Globus pallidus (tissue), 1 donor: Measurements from ENCODE around the gene COL6A3.

Experiments
- DNase-seq: peaks from one replicate; pipeline ENCODE4 v3.0.0-alpha.2; 2015; ENCODE audit warnings: low spot score

COL6A3 gene, protein sequence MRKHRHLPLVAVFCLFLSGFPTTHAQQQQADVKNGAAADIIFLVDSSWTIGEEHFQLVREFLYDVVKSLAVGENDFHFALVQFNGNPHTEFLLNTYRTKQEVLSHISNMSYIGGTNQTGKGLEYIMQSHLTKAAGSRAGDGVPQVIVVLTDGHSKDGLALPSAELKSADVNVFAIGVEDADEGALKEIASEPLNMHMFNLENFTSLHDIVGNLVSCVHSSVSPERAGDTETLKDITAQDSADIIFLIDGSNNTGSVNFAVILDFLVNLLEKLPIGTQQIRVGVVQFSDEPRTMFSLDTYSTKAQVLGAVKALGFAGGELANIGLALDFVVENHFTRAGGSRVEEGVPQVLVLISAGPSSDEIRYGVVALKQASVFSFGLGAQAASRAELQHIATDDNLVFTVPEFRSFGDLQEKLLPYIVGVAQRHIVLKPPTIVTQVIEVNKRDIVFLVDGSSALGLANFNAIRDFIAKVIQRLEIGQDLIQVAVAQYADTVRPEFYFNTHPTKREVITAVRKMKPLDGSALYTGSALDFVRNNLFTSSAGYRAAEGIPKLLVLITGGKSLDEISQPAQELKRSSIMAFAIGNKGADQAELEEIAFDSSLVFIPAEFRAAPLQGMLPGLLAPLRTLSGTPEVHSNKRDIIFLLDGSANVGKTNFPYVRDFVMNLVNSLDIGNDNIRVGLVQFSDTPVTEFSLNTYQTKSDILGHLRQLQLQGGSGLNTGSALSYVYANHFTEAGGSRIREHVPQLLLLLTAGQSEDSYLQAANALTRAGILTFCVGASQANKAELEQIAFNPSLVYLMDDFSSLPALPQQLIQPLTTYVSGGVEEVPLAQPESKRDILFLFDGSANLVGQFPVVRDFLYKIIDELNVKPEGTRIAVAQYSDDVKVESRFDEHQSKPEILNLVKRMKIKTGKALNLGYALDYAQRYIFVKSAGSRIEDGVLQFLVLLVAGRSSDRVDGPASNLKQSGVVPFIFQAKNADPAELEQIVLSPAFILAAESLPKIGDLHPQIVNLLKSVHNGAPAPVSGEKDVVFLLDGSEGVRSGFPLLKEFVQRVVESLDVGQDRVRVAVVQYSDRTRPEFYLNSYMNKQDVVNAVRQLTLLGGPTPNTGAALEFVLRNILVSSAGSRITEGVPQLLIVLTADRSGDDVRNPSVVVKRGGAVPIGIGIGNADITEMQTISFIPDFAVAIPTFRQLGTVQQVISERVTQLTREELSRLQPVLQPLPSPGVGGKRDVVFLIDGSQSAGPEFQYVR (N-terminal part only)

DNA sequence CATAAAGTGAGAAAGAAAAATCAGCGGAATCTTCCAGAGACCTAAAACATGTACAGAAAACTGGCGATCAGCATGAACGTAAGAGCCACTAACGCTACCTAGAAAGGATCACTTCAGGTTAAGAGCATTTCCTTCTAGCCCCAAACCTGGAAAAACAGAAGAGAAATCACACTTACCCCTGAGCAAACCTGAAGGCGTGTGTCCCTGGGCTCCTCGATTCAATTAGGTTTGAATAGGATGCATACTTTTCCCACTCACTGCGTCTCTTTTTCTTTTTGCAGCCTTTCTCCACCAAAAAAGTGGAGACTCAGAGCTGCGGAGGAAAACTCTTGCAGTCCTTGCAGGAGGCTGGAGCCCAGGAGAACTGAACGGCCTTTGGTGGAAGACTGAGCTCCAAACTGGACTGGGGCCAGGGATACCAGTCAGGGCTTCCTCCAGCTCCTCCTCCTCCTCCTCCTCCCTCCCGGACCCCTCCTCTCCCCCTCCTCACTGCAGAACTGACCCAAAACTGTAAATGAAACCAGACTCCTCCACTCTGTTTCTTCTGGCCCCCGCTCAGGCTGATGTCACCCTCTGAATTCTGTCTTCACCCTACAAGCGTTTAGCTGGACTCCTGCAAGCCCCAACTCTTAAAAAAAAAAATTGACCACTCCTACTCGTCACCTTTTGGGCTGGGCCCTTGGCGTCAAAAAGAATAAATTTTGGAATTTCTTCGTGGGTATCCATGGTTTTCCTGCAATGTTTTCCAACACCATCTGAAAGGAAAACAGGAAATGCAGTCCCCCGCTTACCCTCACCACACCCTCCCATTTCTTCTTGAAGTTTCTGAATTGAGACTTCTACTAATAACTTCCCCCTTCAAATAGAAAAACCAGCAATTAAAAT is at the start of gene COL6A3:
Gene COL6A3 (minus strand): TSS at position 388 of the 885 bp plus-strand sequence. CDS start 17,347 bp downstream, outside the sequence.
- DNase-seq: no peak

- no peak for DNase-seq
Observed at GRCh38 chr2:237459741-237460174, 45.8 kb upstream of the COL6A3 start.

- no peak for DNase-seq
Observed at GRCh38 chr2:237459226-237459625, 45.3 kb upstream of the COL6A3 start.

DNA sequence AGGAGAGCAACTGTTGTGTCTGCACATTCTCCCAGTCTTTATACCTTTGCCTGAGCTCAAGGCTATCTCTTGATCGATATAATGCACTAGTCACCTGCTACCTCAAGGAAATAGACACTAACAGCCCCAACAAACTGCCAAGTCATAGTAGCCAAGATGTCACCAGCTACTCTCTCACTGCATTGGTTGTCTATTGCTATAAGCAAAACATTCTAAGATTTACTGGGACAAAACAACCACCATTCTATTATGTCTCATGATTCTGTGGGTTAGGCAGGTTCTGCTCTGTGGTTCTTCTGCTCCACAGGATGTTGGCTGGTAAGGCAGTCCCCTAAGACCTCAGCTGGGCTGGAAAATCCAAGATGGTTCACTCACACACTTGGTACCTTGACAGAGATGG is 44.6 kb upstream of the COL6A3 start:
- DNase-seq: no peak

GRCh38 chr2:237457388-237457941 is 43.5 kb upstream of the COL6A3 start:
- DNase-seq: no peak

- no peak for DNase-seq
Observed at GRCh38 chr2:237456200-237456843, 42.4 kb upstream of the COL6A3 start.

DNA sequence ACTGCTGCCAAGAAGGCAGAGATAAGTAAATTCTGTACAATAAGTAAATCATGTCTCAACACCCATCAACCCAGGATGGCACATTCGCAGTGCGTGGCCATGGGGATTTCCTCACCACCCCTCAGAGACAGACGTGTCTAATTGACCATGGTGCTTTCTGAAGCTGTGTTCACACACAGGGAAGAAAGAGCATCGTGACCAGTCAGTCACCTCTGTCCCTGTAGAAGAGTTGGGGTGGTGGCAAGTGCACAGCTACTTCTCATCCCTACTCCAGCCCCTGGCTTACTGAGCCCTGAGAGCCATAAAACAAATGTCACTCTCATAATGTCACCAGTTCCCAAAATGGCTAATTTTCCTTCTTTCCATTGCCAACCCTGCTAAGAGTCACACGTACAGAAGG is 41.8 kb upstream of the COL6A3 start:
- no peak for DNase-seq

GRCh38 chr2:237453671-237454070 is 39.7 kb upstream of the COL6A3 start:
- no peak for DNase-seq

- DNase-seq: no peak
Observed at GRCh38 chr2:237452861-237453260, 38.9 kb upstream of the COL6A3 start.

- DNase-seq: no peak
Observed at GRCh38 chr2:237451643-237452469, 37.9 kb upstream of the COL6A3 start.

- no peak for DNase-seq
Observed at GRCh38 chr2:237450583-237450982, 36.6 kb upstream of the COL6A3 start.

DNA sequence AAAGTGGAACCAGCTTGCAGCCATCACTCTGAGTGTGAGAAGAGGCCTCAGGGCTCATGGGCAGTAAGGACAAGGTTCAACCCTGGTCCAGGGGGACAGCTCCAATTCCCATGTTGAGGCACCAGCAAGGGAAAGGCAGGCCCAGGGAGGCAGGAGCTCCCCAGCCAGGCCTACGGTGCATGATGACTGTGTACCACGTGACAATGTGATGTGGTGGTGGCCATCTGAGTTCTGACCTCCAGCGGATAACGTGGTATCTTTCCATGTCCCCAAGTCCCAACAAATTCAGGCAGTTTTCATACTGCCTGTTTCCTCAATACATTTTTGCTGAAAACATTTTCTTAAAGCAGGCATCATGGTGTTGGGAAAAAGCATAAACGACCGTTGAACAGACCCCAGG is 36.1 kb upstream of the COL6A3 start:
- no peak for DNase-seq

DNA sequence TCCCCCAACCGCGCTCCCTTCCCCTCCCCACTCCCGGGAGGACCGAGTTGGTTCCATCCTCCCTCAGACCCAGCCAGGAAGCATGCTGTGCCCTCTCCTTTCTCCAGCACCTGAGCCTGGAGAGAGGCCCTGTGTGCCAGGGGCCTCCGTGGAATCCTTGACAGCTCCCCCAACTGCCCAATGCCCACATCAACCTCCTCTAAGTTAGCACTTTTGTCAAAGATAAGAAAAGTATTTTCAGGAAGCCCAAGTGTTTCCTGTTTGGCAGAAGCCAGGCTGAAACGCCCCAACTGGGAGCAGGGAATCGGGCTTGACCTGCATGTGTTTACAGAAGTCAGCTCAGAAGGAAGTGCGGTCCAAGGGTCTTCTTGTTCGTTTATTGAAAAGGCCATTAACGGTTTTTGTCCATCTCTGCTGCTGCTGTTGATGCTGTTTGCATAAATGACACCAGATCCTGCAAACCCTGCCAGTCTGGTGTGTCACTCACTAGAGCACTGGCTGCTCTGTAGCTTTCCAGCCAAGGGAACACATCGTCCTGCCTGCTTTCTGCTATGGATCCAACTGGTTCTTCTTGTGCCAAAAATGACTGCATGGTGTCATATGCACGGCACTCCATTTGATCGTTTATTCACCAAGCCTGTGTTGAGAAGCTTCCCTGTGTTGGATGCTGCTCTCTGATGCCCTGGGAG is 35.4 kb upstream of the COL6A3 start:
- DNase-seq: no peak

DNA sequence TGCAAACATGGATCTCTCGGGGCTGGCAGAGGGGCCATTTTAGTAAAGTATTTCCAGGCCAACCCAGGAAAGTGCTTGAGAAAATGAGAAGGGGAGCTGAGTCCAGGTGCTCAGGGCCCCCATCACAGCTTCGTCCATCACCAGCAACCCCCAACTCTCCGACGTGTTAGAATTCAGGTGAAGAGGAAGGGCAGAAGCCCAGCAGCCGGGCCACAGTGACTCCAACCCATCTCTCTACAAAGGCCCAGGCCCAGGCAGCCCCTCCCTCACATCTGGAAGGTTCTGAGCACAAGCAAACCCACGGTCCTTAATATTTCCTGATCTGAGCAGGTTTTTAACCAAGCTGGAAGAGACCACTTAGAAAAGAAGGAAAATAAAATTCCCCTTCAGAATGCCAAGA is 34.7 kb upstream of the COL6A3 start:
- DNase-seq: no peak

GRCh38 chr2:237448171-237448570 is 34.2 kb upstream of the COL6A3 start:
- no peak for DNase-seq

DNA sequence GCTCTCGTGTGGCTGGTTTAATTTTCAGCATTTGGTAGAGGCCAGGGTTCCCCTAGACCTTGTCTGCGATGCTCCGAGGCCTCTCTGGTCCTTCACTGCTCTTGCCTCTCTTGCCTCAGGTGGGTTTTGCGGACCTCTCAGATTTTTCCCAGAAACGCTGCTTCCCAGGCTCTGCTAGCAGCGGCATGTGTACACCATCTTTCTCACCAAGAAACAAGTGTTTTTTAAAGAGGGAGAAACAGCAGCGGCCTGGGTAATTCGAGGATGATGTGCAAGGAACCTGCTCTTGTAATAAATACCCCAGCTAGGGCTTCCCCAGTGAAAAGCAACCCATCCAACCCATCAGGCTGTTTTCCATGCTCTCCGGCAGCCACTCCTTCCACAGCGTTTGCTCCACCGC is 33.5 kb upstream of the COL6A3 start:
- DNase-seq: no peak

GRCh38 chr2:237446338-237446665 is 32.3 kb upstream of the COL6A3 start:
- no peak for DNase-seq

DNA sequence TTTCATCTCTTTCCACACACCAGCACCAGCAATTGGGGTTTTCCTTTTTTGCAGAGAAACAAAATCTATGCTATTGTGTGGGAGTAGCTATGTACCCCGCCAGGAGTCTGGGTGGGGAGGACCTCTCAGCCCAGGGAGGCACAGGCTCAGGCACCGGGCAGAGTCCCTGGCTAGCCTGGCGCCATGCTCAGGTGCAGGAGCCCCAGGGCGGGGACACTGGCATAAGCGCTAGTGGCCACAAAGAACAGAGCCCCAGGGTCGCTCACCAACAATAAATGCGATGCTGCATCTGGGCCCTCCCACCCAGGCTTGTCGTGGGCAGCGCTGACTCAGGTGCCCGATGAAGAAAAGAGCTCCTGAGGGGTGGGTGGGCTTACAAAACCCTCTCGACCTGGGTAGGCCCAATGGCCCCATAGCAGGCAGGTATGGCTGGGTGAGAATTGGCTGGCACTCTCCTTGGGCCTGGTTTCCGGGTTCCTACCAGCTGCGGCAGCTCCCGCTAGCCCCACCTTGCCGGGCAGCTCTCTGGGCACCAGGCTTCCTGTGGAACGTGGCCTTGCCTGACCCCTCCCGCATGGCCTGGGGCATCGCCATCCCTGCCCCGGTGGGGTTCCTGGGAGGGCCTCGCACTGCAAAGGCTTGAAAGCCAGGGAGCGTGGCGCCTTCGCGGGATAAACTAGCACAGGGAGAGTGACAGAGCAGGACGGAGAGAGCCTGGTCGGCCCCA is 31.8 kb upstream of the COL6A3 start:
- DNase-seq: no peak
